HG02938 (cell line): ENCODE data around the gene INSL3.
"Not testable (repeated sequence)": the region's sequence is repeated elsewhere in the genome, so short reads cannot be mapped to it uniquely, and the experiment has no call there.

Experiments
- ATAC-seq: cut with Tn5 transposase; IDR thresholded peaks from one replicate; pipeline ENCODE4 v1.9.1; 2021; ENCODE audit warnings: mild to moderate bottlenecking, moderate library complexity; ENCODE audit not compliant: unreplicated experiment

INSL3 gene

GRCh38 chr19:17826508-17827056 is 5.3 kb upstream of the INSL3 start:
- no peak for ATAC-seq

DNA sequence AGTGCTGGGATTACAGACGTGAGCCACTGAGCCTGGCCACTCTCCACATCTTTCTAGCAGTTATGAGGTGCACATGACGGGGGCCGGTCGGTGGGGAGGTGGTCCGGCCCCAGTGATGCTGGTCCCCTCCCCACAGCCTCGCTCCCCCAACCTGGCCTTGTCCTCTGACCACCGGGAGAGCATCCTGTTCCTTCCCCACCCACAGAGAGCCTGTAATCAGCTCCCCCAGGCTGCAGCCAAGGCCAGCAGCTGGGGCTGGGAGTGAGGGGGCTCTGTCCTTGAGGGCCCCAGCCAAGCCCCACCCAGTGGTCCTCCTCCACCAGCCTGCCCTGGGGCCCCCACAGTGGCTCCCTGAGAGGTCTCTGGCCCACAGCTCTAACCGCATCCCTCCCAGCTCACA is 3.0 kb upstream of the INSL3 start:
- ATAC-seq, result no peak

GRCh38 chr19:17817668-17818363 is 3.5 kb downstream of the INSL3 start:
- ATAC-seq, result no peak

- no peak for ATAC-seq
Measured at GRCh38 chr19:17812099-17812498, 9.2 kb downstream of the INSL3 start.

DNA sequence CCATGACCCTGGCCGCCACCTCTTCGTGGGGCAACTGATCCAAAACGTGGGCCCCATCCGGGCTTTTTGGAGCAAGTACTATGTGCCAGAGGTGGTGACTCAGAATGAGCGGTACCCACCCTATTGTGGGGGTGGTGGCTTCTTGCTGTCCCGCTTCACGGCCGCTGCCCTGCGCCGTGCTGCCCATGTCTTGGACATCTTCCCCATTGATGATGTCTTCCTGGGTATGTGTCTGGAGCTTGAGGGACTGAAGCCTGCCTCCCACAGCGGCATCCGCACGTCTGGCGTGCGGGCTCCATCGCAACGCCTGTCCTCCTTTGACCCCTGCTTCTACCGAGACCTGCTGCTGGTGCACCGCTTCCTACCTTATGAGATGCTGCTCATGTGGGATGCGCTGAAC is 9.6 kb downstream of the INSL3 start:
- no peak for ATAC-seq

DNA sequence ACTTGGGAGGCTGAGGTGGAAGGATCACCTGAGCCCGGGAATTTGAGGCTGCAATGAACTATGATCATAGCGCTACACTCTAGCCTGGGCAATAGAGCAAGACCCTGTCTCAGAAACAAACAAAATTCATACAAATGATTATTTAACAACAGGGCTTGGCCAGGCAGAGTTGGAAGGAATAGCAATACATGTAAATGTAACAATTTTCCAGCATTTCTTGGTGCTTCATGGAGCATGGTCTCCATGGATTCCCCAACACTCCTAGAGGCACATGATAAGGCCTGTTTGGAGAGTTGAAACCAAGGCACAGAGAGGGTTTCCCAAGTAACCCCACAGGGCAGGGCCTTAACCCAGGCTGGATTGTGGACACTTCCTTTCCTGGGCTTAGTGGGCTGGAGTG is 10.2 kb downstream of the INSL3 start:
- no peak for ATAC-seq

DNA sequence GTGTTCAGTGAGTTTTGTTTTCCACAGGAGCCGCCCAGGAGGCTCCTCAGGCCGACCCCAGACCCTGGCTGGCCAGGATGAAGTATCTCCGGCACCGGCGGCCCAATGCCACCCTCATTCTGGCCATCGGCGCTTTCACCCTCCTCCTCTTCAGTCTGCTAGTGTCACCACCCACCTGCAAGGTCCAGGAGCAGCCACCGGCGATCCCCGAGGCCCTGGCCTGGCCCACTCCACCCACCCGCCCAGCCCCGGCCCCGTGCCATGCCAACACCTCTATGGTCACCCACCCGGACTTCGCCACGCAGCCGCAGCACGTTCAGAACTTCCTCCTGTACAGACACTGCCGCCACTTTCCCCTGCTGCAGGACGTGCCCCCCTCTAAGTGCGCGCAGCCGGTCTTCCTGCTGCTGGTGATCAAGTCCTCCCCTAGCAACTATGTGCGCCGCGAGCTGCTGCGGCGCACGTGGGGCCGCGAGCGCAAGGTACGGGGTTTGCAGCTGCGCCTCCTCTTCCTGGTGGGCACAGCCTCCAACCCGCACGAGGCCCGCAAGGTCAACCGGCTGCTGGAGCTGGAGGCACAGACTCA is 13.5 kb downstream of the INSL3 start:
- ATAC-seq, result no peak

DNA sequence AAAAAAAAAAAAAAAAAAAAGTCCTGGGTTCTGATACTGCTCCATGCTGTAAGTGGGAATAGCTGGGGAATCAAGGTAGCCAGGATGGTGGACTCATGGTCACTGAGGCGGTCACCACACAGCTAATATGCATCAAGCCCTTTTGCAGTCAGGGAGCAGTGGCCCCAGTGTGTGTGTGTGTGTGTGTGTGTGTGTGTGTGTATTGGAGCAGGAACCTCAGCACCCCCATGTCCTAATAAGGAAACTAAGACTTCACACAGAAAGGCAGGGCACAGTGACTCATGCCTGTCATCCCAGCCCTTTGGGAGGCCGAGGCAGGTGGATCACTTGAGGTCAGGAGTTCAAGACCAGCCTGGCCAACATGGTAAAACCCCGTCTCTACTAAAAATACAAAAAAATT is 14.4 kb downstream of the INSL3 start:
- no peak for ATAC-seq

- ATAC-seq, result no peak
Measured at GRCh38 chr19:17805427-17805826, 15.9 kb downstream of the INSL3 start.

DNA sequence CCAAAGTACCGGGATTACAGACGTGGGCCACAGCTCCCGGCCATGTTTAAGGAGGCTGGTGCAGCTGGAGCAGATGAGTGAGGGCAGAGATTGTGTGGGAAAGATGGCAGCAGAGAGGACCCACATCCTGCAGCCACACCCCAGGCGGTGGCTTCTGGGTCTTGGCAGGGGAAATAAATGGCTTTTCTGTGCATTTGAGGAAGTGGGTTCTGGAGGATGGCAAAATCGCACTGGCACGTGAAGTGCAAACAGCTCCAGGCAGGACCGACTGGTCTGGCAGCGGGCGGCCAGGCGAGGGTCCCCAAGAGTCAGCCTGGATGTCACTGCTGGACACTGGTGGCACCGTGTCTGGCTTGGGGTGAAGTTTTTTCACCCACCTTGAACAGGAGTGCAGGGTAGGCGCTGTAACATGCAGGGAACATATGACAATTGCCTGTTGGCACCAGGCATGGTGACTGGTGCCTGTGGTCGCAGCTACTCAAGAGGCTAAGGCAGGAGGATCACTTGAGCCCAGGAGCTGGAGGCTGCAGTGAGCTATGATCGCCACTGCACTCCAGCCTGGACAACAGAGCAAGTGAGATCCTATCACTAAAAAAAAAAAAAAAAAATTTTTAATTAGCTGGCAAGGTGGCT is 17.9 kb downstream of the INSL3 start:
- ATAC-seq, result no peak

DNA sequence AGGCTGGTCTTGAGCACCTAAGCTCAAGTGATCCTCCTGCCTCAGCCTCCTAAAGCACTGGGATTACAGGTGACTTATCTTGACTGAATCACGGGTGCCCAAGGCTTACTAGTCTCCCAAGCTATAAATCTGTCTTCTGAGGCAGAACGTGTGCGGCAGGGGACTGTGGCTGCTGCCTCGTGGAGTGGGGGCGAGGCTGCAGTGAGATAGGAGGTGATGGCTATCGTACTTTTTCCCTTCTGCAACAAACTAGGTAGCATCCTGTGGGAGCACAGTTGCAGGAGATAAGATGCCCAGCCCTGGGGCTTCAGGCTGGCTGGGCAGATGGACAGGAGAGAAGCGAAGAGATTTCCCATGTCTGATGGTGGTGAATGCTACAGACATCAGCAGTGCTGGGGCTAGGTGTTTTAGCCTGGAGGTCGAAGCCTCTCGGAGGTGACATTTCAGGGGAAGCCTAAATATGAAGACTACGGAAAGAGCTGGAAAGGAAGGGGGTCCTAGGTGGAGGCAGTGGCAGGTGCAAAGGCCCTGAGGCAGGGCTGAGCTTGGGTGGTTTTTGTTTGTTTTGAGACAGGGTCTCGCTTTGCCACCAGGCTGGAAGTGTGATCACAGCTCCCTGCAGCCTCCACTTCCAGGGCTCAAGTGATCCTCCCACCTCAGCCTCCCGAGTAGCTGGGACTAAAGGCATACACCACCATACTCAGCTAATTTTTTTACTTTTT is 19.0 kb downstream of the INSL3 start:
- ATAC-seq, result no peak

DNA sequence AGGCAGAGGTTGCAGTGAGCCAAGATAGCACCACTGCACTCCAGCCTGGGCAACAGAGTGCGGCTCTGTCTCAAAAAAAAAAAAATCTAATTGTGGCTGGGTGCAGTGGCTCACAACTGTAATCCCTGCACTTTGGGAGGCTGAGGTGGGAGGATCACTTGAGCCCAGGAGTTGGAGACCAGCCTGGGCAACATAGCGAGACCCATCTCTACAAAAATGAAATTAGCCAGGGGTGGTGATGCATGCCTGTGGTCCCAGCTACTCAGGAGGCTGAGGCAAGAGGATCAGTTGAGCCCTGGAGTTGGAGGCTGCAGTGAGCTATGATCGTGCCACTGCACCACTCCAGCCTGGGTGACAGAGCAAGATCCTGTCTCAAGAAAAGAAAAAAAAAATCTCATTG is 22.7 kb downstream of the INSL3 start:
- not testable (repeated sequence) for ATAC-seq

- ATAC-seq, result no peak
Measured at GRCh38 chr19:17797424-17798201, 23.7 kb downstream of the INSL3 start.

- no peak for ATAC-seq
Measured at GRCh38 chr19:17796838-17797423, 24.4 kb downstream of the INSL3 start.

DNA sequence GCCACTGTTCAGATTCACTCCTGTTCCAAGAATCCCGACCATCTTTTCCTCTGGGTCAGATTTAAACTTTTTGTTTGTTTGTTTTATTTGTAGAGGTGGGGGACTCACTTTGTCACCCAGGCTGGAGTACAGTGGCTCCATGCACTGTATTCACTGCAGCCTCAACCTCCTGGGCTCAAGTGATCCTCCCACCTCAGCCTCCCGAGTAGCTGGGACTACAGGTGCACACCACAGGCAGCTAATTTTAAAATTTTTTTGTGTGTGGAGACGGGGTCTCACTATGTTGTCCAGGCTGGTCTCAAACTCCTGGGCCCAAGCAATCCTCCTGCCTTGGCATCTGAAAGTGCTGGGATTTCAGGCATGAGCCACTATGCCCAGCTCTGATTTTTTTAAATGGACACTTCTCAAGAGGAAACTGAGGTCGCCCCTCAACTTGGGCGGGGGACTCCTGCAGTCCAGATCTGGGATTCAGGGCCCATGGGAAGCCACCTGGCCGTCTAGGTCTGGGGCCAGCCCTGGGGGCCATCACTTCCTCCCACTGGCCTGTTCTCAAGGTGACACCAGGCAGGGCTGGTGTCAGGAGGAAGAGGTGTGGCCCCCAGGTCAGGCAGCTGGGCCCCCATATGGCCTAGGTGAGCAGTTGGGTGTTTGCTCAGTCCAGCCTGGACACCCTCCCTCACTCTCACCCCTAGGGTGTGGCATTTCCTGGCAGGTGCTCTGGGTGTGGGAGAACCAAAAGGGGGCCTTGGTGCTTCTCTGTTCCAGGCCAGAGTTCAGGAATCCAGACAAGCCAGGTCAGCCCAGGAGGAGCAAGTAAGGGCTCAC is 25.1 kb downstream of the INSL3 start:
- no peak for ATAC-seq

DNA sequence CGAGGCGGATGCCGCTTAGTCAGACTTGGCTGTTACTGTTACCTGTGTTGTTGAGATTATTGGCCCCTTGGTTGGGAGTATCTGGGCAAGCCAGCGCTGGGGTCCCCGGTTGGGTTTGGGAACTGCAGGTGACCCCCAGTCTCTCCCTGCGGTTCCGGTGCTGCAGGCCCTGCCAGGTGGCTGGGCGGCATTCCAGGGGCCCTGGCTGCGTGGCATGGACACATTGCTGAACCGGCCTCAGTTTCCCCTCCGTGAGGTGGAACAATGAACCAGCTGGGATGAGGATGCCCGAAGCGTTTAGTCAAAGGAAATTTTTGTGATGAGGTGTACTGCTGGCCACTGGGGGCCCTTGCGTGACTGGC is 25.8 kb downstream of the INSL3 start:
- ATAC-seq, result no peak

GRCh38 chr19:17794731-17795494 is 26.4 kb downstream of the INSL3 start, which contains the start of gene B3GNT3:
Gene B3GNT3 (plus strand): TSS chr19:17795138. CDS start chr19:17807808, 12,670 bp downstream.
- no peak for ATAC-seq

DNA sequence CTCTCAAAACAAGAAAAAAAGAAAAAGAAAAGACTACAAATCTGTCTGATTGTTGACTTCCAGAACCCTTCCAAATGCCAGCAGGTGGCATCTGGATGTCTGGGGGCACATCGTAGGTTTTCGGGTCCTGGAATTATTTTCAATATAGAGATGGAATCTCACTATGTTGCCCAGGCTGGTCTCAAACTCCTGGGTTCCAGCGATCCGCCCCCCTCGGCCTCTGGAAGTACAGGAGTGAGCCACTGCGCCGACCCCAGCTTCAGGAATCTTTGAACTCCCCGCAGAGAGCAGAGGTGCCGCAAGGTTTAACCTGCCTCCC is 26.9 kb downstream of the INSL3 start:
- no peak for ATAC-seq
